ENCODE measurements around the gene EMC7.

The EMC7 gene

GRCh38 chr15:34038023-34038870 lies 63.4 kb downstream of the EMC7 start:
- no peaks in the 10 kb centered on the region for H3K9me2 ChIP-seq (replicated peaks; ENCODE audit: control insufficient read depth, low read length)
- H3K4me1 ChIP-seq (ENCODE audit: control insufficient read depth, low read length) = peaks cover 14% of the 10 kb centered on the region
- H3K36me3 ChIP-seq (ENCODE audit: control insufficient read depth, low read length) = no peaks in the 10 kb centered on the region
- H3K9me3 ChIP-seq (ENCODE audit: control insufficient read depth, insufficient read depth, low read length) = no peaks in the 10 kb centered on the region
- H3K4me2 ChIP-seq (ENCODE audit: low read length) = peak overlapping the region; percentile 67
- H4K20me1 ChIP-seq (ENCODE audit: control insufficient read depth, insufficient read depth, low read depth, low read length) = no peaks in the 10 kb centered on the region
- no peak for TF ChIP-seq EZH2phosphoT487 (IDR thresholded peaks at IDR 0.05; ENCODE audit: borderline replicate concordance, low read length)
- peaks cover 28% of the 10 kb centered on the region for H3K79me2 ChIP-seq (ENCODE audit: control insufficient read depth, low read length)
- peaks cover 5% of the 10 kb centered on the region; the same call in 1 of the 2 replicates for H3F3A ChIP-seq (ENCODE audit: control insufficient read depth, insufficient read depth)
- no peaks in the 10 kb centered on the region for H3K27me3 ChIP-seq (ENCODE audit: control insufficient read depth, low read length)
- peak overlapping the region; percentile 50 for H3K27ac ChIP-seq (ENCODE audit: low read depth, low read length)
- peak overlapping the region; percentile 89 for H3K4me3 ChIP-seq (ENCODE audit: low read length)

All from DOHH2 (cell line).